ENCODE results near the gene EPB41L1.

DNA sequence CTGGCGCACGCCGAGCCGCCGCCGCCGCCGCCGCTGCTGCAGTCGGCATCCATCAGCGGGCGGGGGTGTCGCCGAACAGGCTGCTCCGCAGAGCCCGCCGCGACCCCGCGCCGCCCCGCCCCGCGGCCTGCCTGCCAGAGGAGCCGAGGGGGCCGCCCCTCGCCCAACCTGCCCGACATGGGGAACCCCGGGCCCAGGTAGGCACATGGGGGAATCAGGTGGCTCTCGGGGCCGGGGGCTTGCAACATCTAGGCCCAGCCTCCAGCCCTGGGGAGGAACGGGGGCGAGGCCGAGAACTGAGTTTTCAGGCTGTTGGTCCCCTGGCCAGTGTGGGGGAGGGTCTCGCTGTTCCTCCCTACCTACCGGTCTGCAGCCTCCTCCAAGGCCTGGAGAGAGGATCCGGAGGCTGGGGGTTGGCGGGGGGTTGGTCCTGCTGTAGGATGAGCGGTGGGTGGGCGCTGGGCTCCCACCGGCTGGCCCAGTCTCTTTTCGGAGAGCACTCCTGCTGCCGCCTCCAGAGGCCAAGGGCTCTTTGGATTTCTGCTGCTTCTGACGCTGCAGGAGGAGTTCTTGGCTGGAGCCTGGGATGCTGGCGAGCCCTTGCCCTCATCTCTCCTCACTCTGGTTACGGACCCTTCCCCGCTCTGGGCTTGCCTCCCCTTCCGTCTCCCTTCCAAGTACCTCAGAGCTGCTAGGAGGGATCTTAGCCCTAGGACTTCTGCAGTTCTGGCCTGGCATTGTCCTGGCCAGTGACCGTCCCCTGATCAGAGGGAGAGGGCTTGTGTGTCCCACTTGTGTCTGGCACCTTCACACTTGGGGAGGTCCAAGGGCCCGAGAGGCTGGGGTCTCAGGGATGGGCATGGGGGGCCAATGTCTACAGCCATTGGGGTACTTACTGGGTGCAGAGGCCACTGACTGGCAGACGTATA, at the start of gene EPB41L1:
- TF ChIP-seq CTCF (conservative IDR thresholded peaks at IDR 0.05) (no peak), EZH2 (IDR thresholded peaks at IDR 0.05; ENCODE audit: low read depth) (no peak)
